Bladder microvascular endothelial cell (primary cell): Measurements from ENCODE around the gene CD160. TPM values are rescaled to one million over a fixed set of nuclear protein-coding genes. Genes with fewer than 3 reads are reported as not detected.

Experiments used
- total RNA-seq: library from RNA; depleted of rRNA; stranded (reverse); fragments of >200 nt; gene quantifications from 2 replicates; pipeline ENCODE4 v1.2.3, GENCODE V29; 2014

CD160 gene
- not detected in 2 replicates for total RNA-seq

GRCh38 chr1:145719230-145720079, at the start of gene CD160:
Gene CD160, plus strand, starts transcription at chr1:145719499. Its CDS starts 8,829 bp downstream, at chr1:145728328.

GRCh38 chr1:145707183-145707867, 12.0 kb upstream of the CD160 start, which contains the start of gene PDZK1:
Gene PDZK1, minus strand, starts transcription at chr1:145707368. Its CDS starts 19,347 bp downstream, at chr1:145688021.

Other genes with a start within 250 kb of the CD160 start
- gene GPR89A, start 111.5 kb upstream of the CD160 start, total RNA-seq, result 16.8 and 31.5 TPM in 2 replicates
- under 0.01 and 0.31 TPM in 2 replicates for gene PDZK1, start 12.1 kb upstream of the CD160 start, total RNA-seq
- 9.6 and 15.7 TPM in 2 replicates for gene RNF115, start 104.6 kb downstream of the CD160 start, total RNA-seq
- gene POLR3C, start 104.7 kb downstream of the CD160 start, total RNA-seq, result 20.1 and 26.9 TPM in 2 replicates
- 2.3 and 2.5 TPM in 2 replicates for gene NUDT17, start 126.1 kb downstream of the CD160 start, total RNA-seq
- gene PIAS3, start 139.6 kb downstream of the CD160 start, total RNA-seq, result 4.7 and 11.0 TPM in 2 replicates
- gene ANKRD35, start 166.4 kb downstream of the CD160 start, total RNA-seq, result 0.06 and 0.16 TPM in 2 replicates
- gene ITGA10, start 190.6 kb downstream of the CD160 start, total RNA-seq, result 4.1 and 10.5 TPM in 2 replicates
- gene PEX11B, start 199.2 kb downstream of the CD160 start, total RNA-seq, result 21.2 and 32.6 TPM in 2 replicates
- gene RBM8A, start 208.0 kb downstream of the CD160 start, total RNA-seq, result 121 and 188 TPM in 2 replicates
- gene LIX1L, start 238.5 kb downstream of the CD160 start, total RNA-seq, result 13.0 and 22.0 TPM in 2 replicates
- 0.13 and 0.32 TPM in 2 replicates for gene ANKRD34A, start 245.1 kb downstream of the CD160 start, total RNA-seq
- gene POLR3GL, start 245.2 kb downstream of the CD160 start, total RNA-seq, result 11.8 and 14.1 TPM in 2 replicates